HCT116 (cell line): Measurements from ENCODE around the gene NHSL2. TPM values are rescaled to one million over a fixed set of nuclear protein-coding genes. Genes with fewer than 3 reads are reported as not detected.

Experiments
- ATAC-seq: fragments of 200-7000 bp; cut with Tn5 transposase; 2 replicates; pipeline ENCODE4 v1.9.1; 2020; ENCODE audit warnings: mild to moderate bottlenecking, moderate library complexity
- BruUV-seq: library from RNA; stranded (reverse); fragments of 400-500 nt; replicated peaks from 2 replicates; lab custom pipeline; 2021; lab: Mats Ljungman, UMichigan
- CTCF ChIA-PET: fragments of 300-600 bp; sonication (Branson Sonifier 250); formaldehyde crosslinking; loops from one replicate; lab custom pipeline; 2021; ENCODE audit warnings: antibody characterized with exemption; lab: Charles Lee
- POLR2A ChIA-PET: fragments of 300-600, 350-600 bp; sonication (Branson Sonifier 250); formaldehyde crosslinking; loops from one replicate; lab custom pipeline; 2021; ENCODE audit warnings: antibody characterized with exemption; lab: Charles Lee
- RAD21 ChIA-PET, 2 experiments: fragments of 300-600 bp; sonication (Branson Sonifier 250); formaldehyde crosslinking; loops; one replicate each; lab custom pipeline; 2023; ENCODE audit warnings: low total read pairs in 2 of 2; ENCODE audit not compliant: uncharacterized antibody in 2 of 2, unreplicated experiment in 2 of 2, low non-redundant PET in 1 of 2; lab: Charles Lee
- DNase-seq: peaks from one replicate; pipeline ENCODE4 v3.0.0-alpha.2; 2010; ENCODE audit warnings: low read depth, low spot score
- H2AFZ ChIP-seq: fragments of 200-600 bp; shearing (Covaris generic), sonication (generic); 2 replicates; pipeline ENCODE4 v1.6.1; 2017; ENCODE audit warnings: low read depth, mixed run types, mixed read lengths, antibody characterized with exemption, low read length; ENCODE audit not compliant: poor library complexity, severe bottlenecking
- H3K27ac ChIP-seq: 2 replicates; pipeline ENCODE4 v1.5.1; 2012; ENCODE audit warnings: low read depth, low read length
- H3K27me3 ChIP-seq: fragments of 200-600 bp; sonication (generic); 2 replicates; pipeline ENCODE4 v1.6.1; 2016; ENCODE audit warnings: mixed run types, low read length, mixed read lengths; ENCODE audit not compliant: insufficient read depth
- H3K36me3 ChIP-seq, 2 experiments: fragments of 200-500 bp in 1 of 2; fragments of 200-600 bp in 1 of 2; sonication (Bioruptor generic) in 1 of 2; sonication (generic) in 1 of 2; 2 replicates each; pipeline versions ENCODE4 v1.5.1 to v1.6.1; 2014 to 2016; ENCODE audit warnings: low read length in 2 of 2, inconsistent platforms in 1 of 2, mixed read lengths in 1 of 2, mixed run types in 1 of 2; ENCODE audit not compliant: insufficient read depth in 2 of 2, control insufficient read depth in 1 of 2
- H3K4me1 ChIP-seq, 2 experiments: fragments of 200-600 bp in 1 of 2; sonication (generic) in 1 of 2; 2 replicates each; pipeline versions ENCODE4 v1.5.1 to v1.6.1; 2012 to 2017; ENCODE audit warnings: low read length in 2 of 2, inconsistent platforms in 1 of 2, mild to moderate bottlenecking in 1 of 2, mixed read lengths in 1 of 2, mixed run types in 1 of 2, moderate library complexity in 1 of 2; ENCODE audit not compliant: insufficient read depth in 2 of 2, control insufficient read depth in 1 of 2
- H3K4me2 ChIP-seq: fragments of 200-600 bp; sonication (generic); 2 replicates; pipeline ENCODE4 v1.6.1; 2017; ENCODE audit warnings: mixed run types, low read length, mixed read lengths
- H3K4me3 ChIP-seq, 2 experiments: fragments of 200-600 bp in 1 of 2; sonication (generic) in 1 of 2; replicated peaks in 1 of 2; 2 replicates each; pipeline ENCODE4 v1.5.1; 2011 to 2016; ENCODE audit warnings: low read length in 2 of 2, control low read depth in 1 of 2, low read depth in 1 of 2, mild to moderate bottlenecking in 1 of 2, mixed read lengths in 1 of 2, mixed run types in 1 of 2
- H3K79me2 ChIP-seq: fragments of 200-600 bp; sonication (generic); 2 replicates; pipeline ENCODE4 v1.6.1; 2017; ENCODE audit warnings: mild to moderate bottlenecking, mixed run types, low read length, moderate library complexity, mixed read lengths; ENCODE audit not compliant: insufficient read depth
- H3K9ac ChIP-seq: fragments of 200-600 bp; sonication (generic); 2 replicates; pipeline ENCODE4 v1.6.1; 2016; ENCODE audit warnings: low read length, mixed read lengths
- H3K9me2 ChIP-seq: fragments of 200-600 bp; sonication (generic), shearing (Covaris generic); 2 replicates; pipeline ENCODE4 v1.6.1; 2017; ENCODE audit warnings: mixed run types, mild to moderate bottlenecking, moderate library complexity; ENCODE audit not compliant: insufficient read depth
- H3K9me3 ChIP-seq, 2 experiments: fragments of 200-500 bp in 1 of 2; fragments of 200-600 bp in 1 of 2; sonication (Bioruptor generic) in 1 of 2; sonication (generic) in 1 of 2; 2 replicates each; pipeline ENCODE4 v1.6.1; 2014 to 2017; ENCODE audit warnings: low read length in 2 of 2, mixed read lengths in 2 of 2, inconsistent platforms in 1 of 2, low read depth in 1 of 2, mild to moderate bottlenecking in 1 of 2, mixed run types in 1 of 2, moderate library complexity in 1 of 2; ENCODE audit not compliant: control insufficient read depth in 1 of 2, insufficient read depth in 1 of 2
- H4K20me1 ChIP-seq: fragments of 200-600 bp; sonication (generic), shearing (Covaris generic); 2 replicates; pipeline ENCODE4 v1.6.1; 2017; ENCODE audit warnings: mixed run types, mild to moderate bottlenecking, moderate library complexity; ENCODE audit not compliant: insufficient read depth
- ATF3 ChIP-seq: IDR thresholded peaks from 2 replicates; pipeline ENCODE4 v1.6.1; 2012
- CBX3 ChIP-seq: IDR thresholded peaks from 2 replicates; pipeline ENCODE4 v1.6.1; 2012; ENCODE audit warnings: low read depth
- EGR1 ChIP-seq: IDR thresholded peaks from 2 replicates; pipeline ENCODE4 v1.6.1; 2012; ENCODE audit warnings: low read depth
- ELF1 ChIP-seq: IDR thresholded peaks from 2 replicates; pipeline ENCODE4 v1.6.1; 2012; ENCODE audit warnings: low read depth, borderline replicate concordance
- EZH2 ChIP-seq: fragments of 200-600 bp; sonication (generic); IDR thresholded peaks from 2 replicates; pipeline ENCODE4 v1.6.1; 2017; ENCODE audit warnings: antibody characterized with exemption, mixed run types
- EZH2phosphoT487 ChIP-seq: fragments of 200-600 bp; IDR thresholded peaks from 2 replicates; pipeline ENCODE4 v1.6.1; 2018; ENCODE audit warnings: antibody characterized with exemption, borderline replicate concordance
- FOSL1 ChIP-seq: IDR thresholded peaks from 2 replicates; pipeline ENCODE4 v1.6.1; 2012; ENCODE audit warnings: low read depth
- POLR2A ChIP-seq: IDR thresholded peaks from 2 replicates; pipeline ENCODE4 v1.7.0; 2011; ENCODE audit warnings: borderline replicate concordance; ENCODE audit not compliant: insufficient read depth, insufficient read length; ENCODE audit errors: extremely low read depth
- RAD21 ChIP-seq: IDR thresholded peaks from 2 replicates; pipeline ENCODE4 v1.6.1; 2012; ENCODE audit warnings: low read depth, mild to moderate bottlenecking
- SIN3A ChIP-seq: IDR thresholded peaks from 2 replicates; pipeline ENCODE4 v1.6.1; 2012; ENCODE audit warnings: low read depth
- SP1 ChIP-seq: IDR thresholded peaks from 2 replicates; pipeline ENCODE4 v1.6.1; 2012; ENCODE audit warnings: low read depth
- SRF ChIP-seq: IDR thresholded peaks from 2 replicates; pipeline ENCODE4 v1.6.1; 2012; ENCODE audit warnings: low read depth
- TCF7L2 ChIP-seq: IDR thresholded peaks from 2 replicates; pipeline ENCODE4 v1.7.0; 2011; ENCODE audit warnings: borderline replicate concordance, inconsistent platforms; ENCODE audit not compliant: insufficient read depth, insufficient read length; ENCODE audit errors: extremely low read depth
- YY1 ChIP-seq: IDR thresholded peaks from 2 replicates; pipeline ENCODE4 v1.6.1; 2011; ENCODE audit warnings: low read length, low read depth, moderate library complexity, mild to moderate bottlenecking; ENCODE audit not compliant: insufficient replicate concordance; ENCODE audit errors: extremely low read depth
- ZBTB33 ChIP-seq: IDR thresholded peaks from 2 replicates; pipeline ENCODE4 v1.6.1; 2011; ENCODE audit warnings: mild to moderate bottlenecking, low read length, moderate library complexity; ENCODE audit not compliant: insufficient replicate concordance; ENCODE audit errors: extremely low read depth
- ZFX ChIP-seq: fragments of 450-650 bp; IDR thresholded peaks from 2 replicates; pipeline ENCODE4 v1.6.1; 2017
- ZNF274 ChIP-seq: fragments of 200-500 bp; sonication (Bioruptor generic); IDR thresholded peaks from 2 replicates; pipeline ENCODE4 v1.6.1; 2014; ENCODE audit warnings: mild to moderate bottlenecking, low read depth, low read length, inconsistent platforms
- intact Hi-C: fragments of 100-400 bp; cut with micrococcal nuclease; formaldehyde crosslinking; loops from 2 replicates; pipeline ENCODE4 v1.10.0; 2022
- total RNA-seq: library from RNA; stranded (reverse); gene quantifications from one replicate; pipeline ENCODE4 v1.2.1, GENCODE V29; 2021; ENCODE audit not compliant: unreplicated experiment
- TF ChIP-seq, protein P1 (sequence below), 3 experiments: fragments of 200-600 bp in 1 of 3; sonication (generic) in 1 of 3; IDR thresholded peaks in 2 of 3; conservative IDR thresholded peaks in 1 of 3; 2 replicates each; pipeline ENCODE4 v1.5.1; 2012 to 2017; ENCODE audit warnings: low read depth in 2 of 3, low read length in 2 of 3, antibody characterized with exemption in 1 of 3, borderline replicate concordance in 1 of 3, control low read depth in 1 of 3, mild to moderate bottlenecking in 1 of 3, mixed read lengths in 1 of 3, mixed run types in 1 of 3, moderate library complexity in 1 of 3; ENCODE audit not compliant: insufficient read depth in 1 of 3
- TF ChIP-seq, protein P2 (sequence below): IDR thresholded peaks from 2 replicates; pipeline ENCODE4 v1.6.1; 2012

Gene NHSL2
- total RNA-seq, 1 experiment from 2014 or later, result 0.22 TPM

DNA sequence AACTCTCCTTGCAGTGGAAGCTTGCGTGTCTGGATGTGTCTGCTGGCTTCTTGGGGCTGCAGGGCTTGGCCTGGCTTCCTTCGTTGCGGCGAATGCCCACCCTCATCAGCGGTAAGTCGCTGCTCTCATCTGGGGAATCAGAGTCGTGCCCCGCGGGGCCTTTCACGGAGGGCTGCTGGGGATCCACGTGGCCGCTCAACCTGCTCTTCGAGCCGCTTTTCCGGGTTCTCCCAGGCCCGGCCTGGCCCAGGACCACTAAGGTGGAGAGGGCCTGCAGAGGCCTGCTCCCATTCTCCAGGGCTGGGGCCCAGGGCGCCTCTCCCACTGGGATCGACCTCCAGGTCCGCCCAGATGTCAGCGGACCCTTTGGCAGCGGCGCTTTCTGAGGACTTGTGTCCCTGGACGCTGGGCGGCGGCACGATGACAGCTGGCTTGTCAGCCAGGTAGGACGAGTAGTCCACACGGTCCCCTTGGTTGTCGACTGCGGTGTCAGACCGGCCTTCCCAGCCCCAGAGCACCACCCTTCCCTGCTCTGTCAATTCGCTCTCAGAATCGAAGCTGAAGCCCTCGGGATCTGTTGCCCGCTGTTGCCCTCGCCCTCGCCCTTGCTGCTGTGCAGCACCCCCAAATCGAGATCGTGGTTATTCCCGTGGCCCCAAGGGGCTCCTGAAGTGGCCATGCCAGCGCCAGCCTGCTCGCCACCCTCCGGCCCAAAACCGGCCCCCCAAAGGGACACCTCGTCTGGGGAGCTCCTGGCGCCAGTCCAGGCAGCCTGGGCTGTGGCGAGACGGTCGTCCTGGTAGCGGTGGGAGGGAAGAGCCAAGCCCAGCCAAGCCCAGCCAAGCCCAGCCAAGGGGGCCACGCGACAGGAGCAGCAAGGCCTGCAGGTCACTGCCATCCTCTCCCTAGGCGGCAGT, 37.8 kb upstream of the NHSL2 start:
- RAD21 ChIA-PET, result no interaction called here
- POLR2A ChIA-PET, result no interaction called here
- Histone ChIP-seq H3K9me3 (no peaks in the 10 kb centered on the region), H3K27me3 (no peaks in the 10 kb centered on the region), H3K79me2 (no peaks in the 10 kb centered on the region), H3K36me3 (no peaks in the 10 kb centered on the region), H4K20me1 (no peaks in the 10 kb centered on the region), H3K4me2 (no peak overlapping the region), H3K4me3 (no peak overlapping the region), H3K27ac (no peak overlapping the region), H2AFZ (no peak overlapping the region), H3K9me2 (no peaks in the 10 kb centered on the region), H3K9ac (no peak overlapping the region), H3K4me1 (no peaks in the 10 kb centered on the region)
- ATAC-seq (no peak), DNase-seq (no peak)
- intact Hi-C loops, result loop anchor here (10.0 kb wide), 1 partner anchor 252 kb away; no protein-coding TSS in a partner anchor
- CTCF ChIA-PET, result no interaction called here
- TF ChIP-seq YY1, result no peak
- no peak for TF ChIP-seq ZFX
- TF ChIP-seq TCF7L2, result no peak
- TF ChIP-seq EGR1, result no peak
- no peak for TF ChIP-seq EZH2phosphoT487
- no peak for TF ChIP-seq CBX3
- TF ChIP-seq ZNF274, result no peak
- TF ChIP-seq, protein P1, sequence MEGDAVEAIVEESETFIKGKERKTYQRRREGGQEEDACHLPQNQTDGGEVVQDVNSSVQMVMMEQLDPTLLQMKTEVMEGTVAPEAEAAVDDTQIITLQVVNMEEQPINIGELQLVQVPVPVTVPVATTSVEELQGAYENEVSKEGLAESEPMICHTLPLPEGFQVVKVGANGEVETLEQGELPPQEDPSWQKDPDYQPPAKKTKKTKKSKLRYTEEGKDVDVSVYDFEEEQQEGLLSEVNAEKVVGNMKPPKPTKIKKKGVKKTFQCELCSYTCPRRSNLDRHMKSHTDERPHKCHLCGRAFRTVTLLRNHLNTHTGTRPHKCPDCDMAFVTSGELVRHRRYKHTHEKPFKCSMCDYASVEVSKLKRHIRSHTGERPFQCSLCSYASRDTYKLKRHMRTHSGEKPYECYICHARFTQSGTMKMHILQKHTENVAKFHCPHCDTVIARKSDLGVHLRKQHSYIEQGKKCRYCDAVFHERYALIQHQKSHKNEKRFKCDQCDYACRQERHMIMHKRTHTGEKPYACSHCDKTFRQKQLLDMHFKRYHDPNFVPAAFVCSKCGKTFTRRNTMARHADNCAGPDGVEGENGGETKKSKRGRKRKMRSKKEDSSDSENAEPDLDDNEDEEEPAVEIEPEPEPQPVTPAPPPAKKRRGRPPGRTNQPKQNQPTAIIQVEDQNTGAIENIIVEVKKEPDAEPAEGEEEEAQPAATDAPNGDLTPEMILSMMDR (IDR thresholded peaks at IDR 0.05 in 2 of 3, conservative IDR thresholded peaks at IDR 0.05 in 1 of 3; ENCODE audit: borderline replicate concordance in 1 of 3, insufficient read depth in 1 of 3, low read depth in 2 of 3, low read length in 2 of 3), result no peak
- no peak for TF ChIP-seq SRF
- no peak for TF ChIP-seq ZBTB33
- TF ChIP-seq ELF1, result no peak
- TF ChIP-seq POLR2A, result no peak
- TF ChIP-seq ATF3, result no peak
- TF ChIP-seq, protein P2, sequence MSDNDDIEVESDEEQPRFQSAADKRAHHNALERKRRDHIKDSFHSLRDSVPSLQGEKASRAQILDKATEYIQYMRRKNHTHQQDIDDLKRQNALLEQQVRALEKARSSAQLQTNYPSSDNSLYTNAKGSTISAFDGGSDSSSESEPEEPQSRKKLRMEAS, result no peak
- no peak for TF ChIP-seq RAD21
- no peak for TF ChIP-seq FOSL1
- TF ChIP-seq SIN3A, result no peak
- TF ChIP-seq EZH2, result no peak
- TF ChIP-seq SP1, result no peak
- no TSS peak for BruUV-seq
